Hematopoietic multipotent progenitor cell treated with erythropoietin and hydrocortisone succinate and interleukin-3 and kit ligand, for 6 days (in vitro differentiated cells): ENCODE data around the gene CHST13.
"Not testable (repeated sequence)": the region's sequence is repeated elsewhere in the genome, so short reads cannot be mapped to it uniquely, and the experiment has no call there.

Experiments used
- DNase-seq: peaks from one replicate; pipeline ENCODE4 v3.0.0-alpha.2; 2015

CHST13 gene

DNA sequence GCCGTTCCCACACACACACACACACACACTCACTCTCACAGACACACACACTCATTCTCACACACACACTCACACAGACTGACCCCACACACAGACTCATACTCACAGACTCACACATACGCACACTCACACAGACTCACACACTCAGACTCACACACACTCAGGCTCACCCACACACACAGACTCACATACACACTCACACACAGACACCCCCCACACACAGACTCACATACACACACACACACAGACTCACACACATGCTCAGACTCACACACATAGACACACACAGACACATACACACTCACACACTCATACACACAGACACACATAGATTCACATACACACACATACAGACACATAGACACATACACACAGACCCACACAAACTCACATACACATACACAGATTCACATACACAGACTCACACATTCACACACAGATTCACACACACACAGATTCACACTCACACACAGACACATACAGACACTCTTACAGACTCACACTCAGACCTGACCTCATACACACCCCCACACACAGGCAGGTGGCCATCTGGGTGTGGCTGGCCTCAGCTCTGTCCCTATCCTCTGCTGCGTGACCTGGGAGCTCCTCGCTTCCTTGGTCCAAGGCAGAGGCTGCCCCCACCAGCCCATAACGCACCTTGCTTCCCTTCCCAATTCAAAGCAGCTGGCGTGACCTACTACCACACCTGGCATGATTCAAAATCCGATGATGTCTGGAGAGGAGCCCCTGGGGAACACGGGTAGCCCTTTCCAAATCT lies 32.9 kb downstream of the CHST13 start:
- DNase-seq, result no peak

DNA sequence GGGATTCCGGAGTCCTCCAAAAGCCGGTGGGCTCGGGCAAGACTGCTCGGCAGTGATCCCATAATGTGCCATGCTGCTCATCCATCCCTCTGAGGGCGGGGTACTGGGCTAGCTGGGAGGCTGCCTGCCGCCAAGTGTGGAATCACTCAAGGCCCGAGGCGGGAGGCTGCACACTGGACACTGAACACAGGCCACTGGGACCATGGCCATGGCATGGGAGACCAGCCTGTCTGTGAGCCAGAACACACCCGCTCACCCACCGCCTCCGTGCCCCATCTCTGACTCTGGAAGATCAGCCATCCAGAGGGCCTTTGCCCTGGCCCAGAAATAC lies 33.4 kb downstream of the CHST13 start:
- no peak for DNase-seq

DNA sequence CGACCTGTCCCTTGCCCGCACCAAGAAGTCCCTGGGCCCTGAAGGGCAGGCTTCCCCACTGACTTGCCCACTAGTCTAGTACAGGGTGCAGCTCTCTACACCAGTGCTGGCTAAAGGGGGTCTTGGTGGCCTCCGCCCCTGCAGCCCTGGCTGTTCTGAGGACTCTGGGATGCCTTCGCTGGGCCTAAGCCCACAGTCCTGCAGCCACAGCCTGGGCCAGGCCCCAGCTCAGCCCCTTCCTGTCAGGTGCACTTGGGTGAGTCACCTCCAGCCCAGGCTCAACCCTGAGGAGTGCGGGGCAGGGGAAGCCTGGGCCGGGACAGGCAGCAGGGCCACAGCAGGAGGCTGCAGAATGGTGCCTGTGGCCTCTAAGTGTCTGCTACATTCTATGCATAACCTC lies 33.8 kb downstream of the CHST13 start:
- no peak for DNase-seq

DNA sequence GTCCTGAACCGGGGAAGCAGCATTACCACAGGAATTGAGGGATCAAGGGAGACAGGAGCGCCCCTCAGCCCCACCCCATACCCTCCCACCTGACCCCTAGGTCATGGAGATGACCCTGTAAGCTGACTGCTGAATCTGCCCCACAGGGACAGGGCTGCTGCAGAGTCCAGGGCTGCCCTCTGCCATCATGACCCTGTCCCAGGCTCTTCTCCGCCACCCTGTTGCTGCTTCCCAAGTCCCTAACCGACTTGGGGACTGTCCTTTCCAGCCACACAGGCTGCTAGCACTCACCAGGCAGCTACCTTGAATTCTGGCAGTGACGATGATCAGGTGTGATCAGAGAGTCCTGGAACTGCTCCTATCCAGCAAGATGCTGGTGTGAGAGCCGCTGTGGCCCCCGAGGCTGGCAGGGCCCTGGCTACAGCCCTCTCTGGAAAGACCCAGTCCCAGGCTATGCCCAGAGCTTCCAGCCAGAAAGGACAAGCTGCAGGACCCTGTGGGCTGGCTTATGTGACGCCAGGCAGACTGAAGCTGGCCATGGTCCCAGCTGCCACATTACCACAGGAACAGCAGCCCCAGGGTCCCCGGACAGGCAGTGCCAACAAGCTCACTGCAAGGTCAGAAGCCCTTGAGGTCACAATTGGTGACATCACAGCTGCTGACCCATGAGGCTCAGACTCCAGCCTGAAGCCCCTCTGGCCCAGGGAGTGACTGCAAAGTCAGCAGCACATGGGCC lies 34.5 kb downstream of the CHST13 start, which contains the start of gene C3orf22:
C3orf22 (minus strand) TSS at position 597 of the 736 bp plus-strand sequence. CDS start 5,542 bp downstream, outside the sequence.
- DNase-seq, result no peak

DNA sequence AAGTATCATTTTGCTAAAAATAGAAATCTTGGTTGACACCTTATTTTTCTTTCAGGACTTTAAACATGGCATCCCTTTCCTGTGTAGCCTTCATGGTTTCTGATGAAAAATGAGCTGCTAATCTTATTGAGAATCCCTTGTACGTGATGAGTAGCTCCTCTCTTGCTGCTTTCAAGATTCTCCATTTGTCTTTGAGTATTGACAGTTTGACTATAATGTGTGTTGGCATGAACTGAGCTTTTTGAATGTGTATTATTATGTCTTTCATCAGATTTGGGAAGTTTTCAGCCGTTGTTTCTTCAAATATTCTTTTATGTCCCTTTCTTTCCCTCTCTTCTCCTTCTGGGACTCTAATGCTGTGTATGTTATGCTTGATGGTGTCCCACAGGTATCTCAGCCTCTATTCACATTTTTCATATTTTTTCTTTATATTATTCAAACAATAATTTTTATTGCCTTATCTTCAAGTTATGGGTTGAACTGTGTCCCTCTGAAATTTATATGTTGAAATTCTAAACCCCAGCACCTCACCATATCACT lies 38.9 kb downstream of the CHST13 start:
- no peak for DNase-seq

DNA sequence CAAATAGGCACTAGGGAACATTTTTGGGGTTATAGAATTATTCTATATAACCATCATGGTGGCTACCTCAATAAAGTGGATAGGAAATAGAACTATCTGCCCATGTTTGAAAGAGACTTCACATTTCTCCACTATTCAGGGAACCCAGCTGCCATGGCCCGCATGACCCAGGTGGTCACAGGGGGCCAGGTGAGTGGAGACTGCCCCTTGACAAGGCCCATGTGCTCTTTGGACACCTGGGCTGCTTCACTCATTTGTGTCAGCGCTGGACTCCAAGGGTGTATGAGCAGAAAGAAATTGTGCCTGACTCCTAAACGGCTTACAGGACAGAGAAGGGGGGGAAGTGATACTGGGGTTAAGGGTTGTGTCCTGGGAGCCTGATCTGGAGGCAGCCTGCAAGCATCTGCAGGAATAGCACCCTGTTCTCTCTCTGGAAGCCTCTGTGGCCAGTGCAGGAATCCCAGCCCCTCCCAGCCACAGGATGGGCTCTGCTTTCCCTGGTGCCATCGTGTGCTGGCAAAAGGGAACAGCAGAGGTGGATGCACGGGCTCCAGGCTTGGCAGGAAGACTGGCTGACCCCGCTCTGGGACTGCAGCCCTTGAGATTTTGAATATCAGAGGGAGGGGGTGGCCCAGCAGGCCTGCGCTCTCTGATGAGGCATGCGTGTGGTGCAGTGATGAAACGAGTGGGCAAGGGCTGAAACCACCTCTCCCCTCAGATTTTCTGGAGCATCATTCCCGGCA lies 43.9 kb downstream of the CHST13 start:
- DNase-seq, result no peak

DNA sequence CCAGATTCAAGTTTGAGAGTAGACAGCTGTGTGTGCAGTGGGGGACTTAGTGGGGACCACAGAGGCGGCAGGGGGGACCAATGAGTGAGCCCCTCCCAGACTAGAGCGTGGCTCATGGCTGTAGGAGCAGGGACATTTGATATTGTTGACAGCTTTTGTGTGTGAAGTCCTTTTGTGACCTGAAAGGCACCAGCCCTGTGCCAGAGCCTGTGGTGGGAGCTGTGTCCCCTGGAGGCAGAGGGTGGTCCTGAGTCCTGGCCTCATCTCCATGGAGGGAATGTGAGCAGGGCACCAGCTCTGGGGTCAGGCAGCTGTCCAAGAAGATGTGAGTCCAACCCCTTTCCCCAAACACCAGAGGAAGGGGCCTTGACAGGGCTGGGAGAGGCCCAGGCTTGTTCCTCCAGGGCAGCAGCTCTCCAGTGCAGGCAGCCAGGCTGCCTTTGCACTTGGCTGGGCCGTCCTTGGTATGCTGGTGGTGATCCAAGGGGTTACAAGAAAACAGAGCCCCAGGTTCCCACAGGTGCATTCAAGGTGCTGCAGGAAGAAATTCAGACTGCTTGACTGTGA lies 44.9 kb downstream of the CHST13 start:
- DNase-seq, result no peak

DNA sequence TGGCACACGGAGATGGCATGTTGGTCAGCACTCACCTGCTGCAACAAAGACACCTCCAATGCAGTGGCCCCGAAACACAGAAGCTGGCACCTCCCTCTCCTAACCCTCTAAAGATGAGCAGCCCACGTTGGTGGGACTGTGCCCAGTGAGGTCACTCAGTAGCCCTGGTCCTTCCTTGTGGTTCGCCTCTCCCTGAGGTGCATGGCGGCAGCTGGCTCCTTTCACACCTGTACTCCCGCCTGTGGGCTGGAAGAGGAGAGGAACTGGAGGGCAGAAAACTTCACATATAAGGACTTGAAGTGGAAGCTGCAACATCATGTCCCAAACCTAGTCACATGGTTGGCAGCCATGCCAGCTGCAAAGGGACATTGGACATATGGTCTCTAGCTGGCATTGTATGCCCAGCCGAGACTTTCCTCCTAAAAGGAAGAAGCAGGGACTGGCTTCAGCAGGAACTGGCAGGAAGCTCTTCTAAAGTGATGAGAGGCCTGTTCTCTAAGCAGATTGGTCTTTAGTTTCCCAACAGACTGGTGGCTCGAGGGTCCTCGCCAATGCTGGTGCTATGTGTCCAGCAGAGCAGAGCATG lies 45.5 kb downstream of the CHST13 start:
- DNase-seq, result no peak

DNA sequence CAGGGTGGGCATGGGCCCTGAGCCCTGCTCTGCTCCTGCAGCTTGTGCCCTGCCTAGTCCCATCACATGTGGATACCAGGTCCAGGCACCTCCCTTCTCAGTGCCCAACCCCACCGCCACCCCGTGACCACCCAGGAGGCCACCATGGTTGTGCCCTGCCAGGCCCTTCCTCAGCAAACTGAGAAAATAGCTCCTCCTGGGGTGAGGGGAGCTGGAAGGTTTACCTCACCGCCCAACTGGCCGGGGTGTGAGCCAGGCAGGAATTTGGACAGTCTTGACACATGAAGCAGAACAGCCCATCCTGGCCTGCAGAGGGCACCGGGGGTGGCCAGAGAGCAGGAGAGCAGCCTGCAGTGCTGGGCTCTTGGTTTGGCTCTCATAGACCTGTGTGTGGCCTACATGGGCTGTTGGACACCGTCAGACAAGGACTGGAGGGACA lies 46.2 kb downstream of the CHST13 start:
- DNase-seq, result peak; percentile 13

DNA sequence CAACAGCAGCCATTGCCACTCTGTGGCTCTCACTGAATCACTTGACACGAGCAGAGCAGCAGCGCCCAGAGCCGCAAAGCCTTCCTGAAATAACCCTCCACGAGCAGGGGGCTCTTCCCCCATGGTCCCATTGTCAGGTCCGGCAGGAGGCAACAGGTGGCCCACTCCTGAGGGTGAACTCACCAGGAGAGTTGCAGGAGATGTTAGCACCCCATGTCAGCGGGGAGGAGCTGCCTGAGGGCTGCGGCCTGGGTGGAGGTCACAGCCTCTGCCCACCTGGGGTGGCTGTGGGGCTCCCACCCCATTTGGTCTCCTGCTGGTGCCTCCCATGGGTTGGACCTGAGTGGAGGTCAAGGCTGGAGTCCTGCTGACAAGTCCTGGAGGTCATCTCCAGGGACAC lies 47.1 kb downstream of the CHST13 start:
- no peak for DNase-seq

DNA sequence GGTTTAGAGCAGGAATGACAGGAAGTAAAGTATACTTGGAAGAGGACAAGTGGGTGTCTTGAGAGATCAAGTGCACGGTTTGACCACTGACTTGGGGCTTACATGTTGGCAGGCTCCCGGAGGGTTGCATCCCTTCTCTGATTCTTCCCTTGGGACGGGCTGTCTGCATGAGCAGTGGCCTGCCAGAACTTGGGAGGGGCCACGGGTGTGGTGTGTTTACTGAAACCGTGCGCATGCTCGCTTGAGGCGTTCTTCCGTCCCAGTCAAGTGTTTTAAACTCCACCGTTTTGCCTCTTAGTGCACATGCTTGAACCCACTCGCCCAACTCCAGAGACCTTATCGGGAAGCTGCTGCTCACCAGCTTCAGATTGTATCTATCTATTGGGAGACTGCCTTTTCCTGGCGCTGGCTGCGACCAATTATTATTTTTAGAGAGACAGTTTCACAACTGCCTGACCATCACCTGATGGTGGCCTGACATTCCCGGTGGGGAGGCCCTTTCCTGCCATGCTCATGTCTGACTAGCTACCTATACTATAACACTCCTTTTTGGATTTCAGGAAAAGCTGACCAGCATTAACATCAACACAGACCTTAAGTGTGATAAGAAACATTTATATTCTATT lies 49.6 kb downstream of the CHST13 start:
- no peak for DNase-seq

DNA sequence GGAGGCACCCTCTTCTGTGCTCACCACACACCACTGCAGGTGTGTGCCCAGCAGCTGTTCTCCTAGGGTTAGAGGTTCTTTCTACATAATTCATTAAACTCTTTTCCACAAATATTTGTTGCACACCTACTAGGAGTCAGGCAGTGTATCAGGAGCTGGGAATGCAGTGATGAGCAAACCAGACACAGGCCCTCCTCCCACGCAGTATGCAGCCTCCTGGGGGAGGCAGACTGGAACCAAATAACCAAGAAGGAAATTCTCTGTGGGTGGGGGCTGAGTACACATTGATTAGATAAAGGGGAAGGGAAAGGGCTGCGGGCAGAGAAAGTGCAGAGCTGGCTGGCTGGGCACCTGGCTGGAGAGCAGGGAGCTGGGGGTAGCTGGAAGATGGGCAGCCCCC lies 53.3 kb downstream of the CHST13 start:
- no peak for DNase-seq

DNA sequence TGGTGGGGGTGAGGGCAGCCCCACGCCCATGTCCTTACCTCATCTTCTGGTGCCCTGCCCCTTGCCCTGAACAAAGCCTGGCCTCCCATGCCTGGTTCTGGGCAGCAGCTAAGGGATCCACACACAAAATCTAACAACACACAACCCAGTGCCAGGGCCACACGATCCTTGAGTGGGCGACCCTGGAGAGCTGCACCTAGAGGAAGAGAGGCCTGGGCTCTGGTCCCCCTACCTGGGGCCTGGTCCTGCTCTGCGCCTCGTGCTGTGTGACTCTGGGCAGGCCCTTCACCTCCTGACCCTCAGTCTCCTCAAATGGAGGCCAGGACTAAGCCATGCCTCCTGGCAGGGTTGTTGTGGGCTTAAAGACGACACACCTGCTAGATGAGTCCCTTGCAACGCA lies 54.7 kb downstream of the CHST13 start:
- DNase-seq, result no peak

DNA sequence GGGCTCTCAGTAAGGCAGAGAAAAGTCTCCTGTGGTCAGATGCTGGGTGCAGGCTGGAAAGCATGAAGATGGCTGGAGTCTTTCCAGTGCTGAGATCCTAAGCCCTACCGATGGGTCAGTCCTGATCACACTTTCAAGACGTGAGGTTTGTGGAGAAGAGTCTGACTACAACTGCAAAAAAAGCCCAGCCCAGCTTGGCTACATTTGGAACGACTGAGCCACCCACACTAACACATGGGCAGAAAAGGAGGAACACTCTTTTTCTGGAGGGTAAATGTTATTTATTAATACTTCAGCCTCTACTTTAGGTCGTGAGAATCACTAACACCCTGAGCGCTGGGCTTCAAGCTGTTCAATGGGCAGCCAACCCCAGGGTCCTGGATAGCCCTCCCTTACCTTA lies 56.8 kb downstream of the CHST13 start:
- no peak for DNase-seq

DNA sequence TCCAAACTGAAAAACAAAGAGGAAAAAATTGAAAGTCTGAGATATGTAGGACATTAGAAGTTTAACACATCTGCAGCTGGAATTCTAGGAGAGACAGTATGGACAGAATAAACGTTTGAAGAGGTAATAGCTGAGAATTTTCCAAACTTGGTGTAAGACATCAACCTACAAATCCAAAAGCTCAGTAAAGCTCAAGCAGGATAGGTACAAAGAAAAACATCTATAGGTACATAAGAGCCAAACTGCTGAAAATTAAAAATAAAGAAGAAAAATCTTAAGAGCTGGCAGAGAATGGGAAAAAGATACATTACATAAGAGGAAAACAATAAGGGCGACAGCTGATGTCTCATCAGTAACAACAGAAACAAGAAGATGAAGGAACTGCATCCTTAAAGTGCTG lies 57.6 kb downstream of the CHST13 start:
- no peak for DNase-seq

DNA sequence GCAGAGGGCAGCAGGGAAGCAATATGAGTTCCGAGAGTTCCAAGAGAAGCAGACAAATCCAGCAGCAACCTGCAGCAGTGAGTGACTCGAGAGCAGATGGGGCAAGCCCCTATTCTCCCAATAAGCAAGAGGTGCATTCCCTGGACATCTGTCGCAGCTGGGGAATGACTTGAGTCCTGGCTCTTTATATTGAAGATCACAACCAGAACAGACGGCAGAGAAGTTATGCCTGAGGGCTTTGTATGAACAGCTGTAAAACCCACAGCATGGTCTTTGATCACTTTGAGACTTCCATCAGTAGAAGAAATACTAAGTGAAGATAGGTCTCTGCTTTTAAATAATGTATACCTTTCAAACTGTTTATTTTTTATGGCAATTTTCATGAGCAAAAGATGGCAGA lies 58.4 kb downstream of the CHST13 start:
- DNase-seq, result no peak

DNA sequence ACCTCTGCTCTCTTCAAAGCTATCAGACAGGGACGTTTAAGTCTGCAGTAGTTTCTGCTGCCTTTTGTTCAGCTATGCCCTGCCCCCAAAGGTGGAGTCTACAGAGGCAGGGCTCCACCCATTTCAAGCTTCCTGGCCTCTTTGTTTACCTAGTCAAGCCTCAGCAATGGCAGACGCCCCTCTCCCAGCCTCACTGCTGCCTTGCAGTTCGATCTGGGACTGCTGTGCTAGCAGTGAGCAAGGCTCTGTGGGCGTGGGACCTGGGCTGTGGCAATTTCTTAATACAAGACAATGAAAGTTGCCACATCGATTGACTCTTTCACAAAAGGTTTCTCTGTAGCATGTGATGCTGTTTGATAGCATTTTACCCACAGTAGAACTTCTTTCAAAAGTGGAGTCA lies 67.6 kb downstream of the CHST13 start:
- DNase-seq, result not testable (repeated sequence)
